Esophagus muscularis mucosa (tissue), 4 donors: ENCODE results near the gene TRIM56. TPM values are rescaled to one million over a fixed set of nuclear protein-coding genes. Genes with fewer than 3 reads are reported as not detected.
"Not testable (repeated sequence)": the region's sequence is repeated elsewhere in the genome, so short reads cannot be mapped to it uniquely, and the experiment has no call there.

Source experiments
- DNase-seq: peaks from one replicate; pipeline ENCODE4 v3.0.0-alpha.2; 2017; ENCODE audit errors: extremely low spot score
- H3K27ac ChIP-seq, 4 donors: fragments of 200-600 bp; sonication (generic); replicated peaks in 1 of 4; 1 replicate in 3 of 4; 2 replicates in 1 of 4; pipeline ENCODE4 v1.5.1; 2016 to 2019; ENCODE audit warnings: mild to moderate bottlenecking in 1 of 4
- H3K27me3 ChIP-seq, 4 donors: fragments of 200-600 bp; sonication (generic); one replicate each; pipeline versions ENCODE4 v1.5.1 to v1.6.0; 2016 to 2019
- H3K36me3 ChIP-seq, 4 donors: fragments of 200-600 bp; sonication (generic); one replicate each; pipeline ENCODE4 v1.5.1; 2016 to 2019
- H3K4me1 ChIP-seq, 4 donors: fragments of 200-600 bp; sonication (generic); one replicate each; pipeline ENCODE4 v1.5.1; 2016 to 2019
- H3K4me3 ChIP-seq, 4 donors: fragments of 200-600 bp; sonication (generic); 1 replicate in 2 of 4; 2 replicates in 2 of 4; pipeline ENCODE4 v1.5.1; 2016 to 2019; ENCODE audit warnings: mild to moderate bottlenecking in 4 of 4, moderate library complexity in 1 of 4
- H3K9me3 ChIP-seq, 4 donors: fragments of 200-600 bp; sonication (generic); 1 replicate in 3 of 4; 2 replicates in 1 of 4; pipeline ENCODE4 v1.5.1; 2016 to 2019
- EP300 ChIP-seq: sonication (generic); formaldehyde crosslinking; IDR thresholded peaks from one replicate; pipeline ENCODE4 v1.6.1; 2017; ENCODE audit warnings: antibody characterized with exemption
- POLR2A ChIP-seq: fragments of 450-650 bp; IDR thresholded peaks from one replicate; pipeline ENCODE4 v1.6.1; 2017; ENCODE audit warnings: antibody characterized with exemption, moderate library complexity, mild to moderate bottlenecking, low read depth
- POLR2AphosphoS5 ChIP-seq, 2 donors: sonication (generic); formaldehyde crosslinking; IDR thresholded peaks; one replicate each; pipeline ENCODE4 v1.6.1; 2017; ENCODE audit warnings: antibody characterized with exemption in 2 of 2
- WGBS: methylation state at CpG from one replicate; pipeline ENCODE4 v1.1.5; 2018; 5-methylcytosine and 5-hydroxymethylcytosine counted together
- intact Hi-C: fragments of 100-400 bp; cut with DNase I; formaldehyde crosslinking; loops from one replicate; pipeline ENCODE4 v1.15.1; 2023
- total RNA-seq, 4 donors: library from RNA; depleted of rRNA; stranded (reverse); fragments of >200 nt; gene quantifications; one replicate each; pipeline versions ENCODE4 v1.1.0 to v1.2.1, GENCODE V29; 2016
- TF ChIP-seq, protein P1 (sequence below), 3 experiments: fragments of 200-600 bp in 2 of 3; fragments of 450-650 bp in 1 of 3; sonication (generic) in 2 of 3; IDR thresholded peaks; one replicate each; pipeline ENCODE4 v1.5.1; 2017 to 2019; ENCODE audit warnings: antibody characterized with exemption in 3 of 3, mild to moderate bottlenecking in 2 of 3, moderate library complexity in 1 of 3

TRIM56 gene, protein sequence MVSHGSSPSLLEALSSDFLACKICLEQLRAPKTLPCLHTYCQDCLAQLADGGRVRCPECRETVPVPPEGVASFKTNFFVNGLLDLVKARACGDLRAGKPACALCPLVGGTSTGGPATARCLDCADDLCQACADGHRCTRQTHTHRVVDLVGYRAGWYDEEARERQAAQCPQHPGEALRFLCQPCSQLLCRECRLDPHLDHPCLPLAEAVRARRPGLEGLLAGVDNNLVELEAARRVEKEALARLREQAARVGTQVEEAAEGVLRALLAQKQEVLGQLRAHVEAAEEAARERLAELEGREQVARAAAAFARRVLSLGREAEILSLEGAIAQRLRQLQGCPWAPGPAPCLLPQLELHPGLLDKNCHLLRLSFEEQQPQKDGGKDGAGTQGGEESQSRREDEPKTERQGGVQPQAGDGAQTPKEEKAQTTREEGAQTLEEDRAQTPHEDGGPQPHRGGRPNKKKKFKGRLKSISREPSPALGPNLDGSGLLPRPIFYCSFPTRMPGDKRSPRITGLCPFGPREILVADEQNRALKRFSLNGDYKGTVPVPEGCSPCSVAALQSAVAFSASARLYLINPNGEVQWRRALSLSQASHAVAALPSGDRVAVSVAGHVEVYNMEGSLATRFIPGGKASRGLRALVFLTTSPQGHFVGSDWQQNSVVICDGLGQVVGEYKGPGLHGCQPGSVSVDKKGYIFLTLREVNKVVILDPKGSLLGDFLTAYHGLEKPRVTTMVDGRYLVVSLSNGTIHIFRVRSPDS
- 10 to 100 TPM; 16.2 to 25.1 (median 22.9) TPM for total RNA-seq

GRCh38 chr7:101085162-101085964, at the start of gene TRIM56:
TRIM56 (plus strand) TSS chr7:101085481; CDS start chr7:101087313, 1,832 bp downstream.
- H3K27ac ChIP-seq, result peak within 1 kb of the TSS; percentile 86 to 96 (median 93)
- intact Hi-C loops, result no loop called here
- peak within 1 kb of the TSS; percentile 63 to 93 (median 82) for H3K4me3 ChIP-seq
- H3K27me3 ChIP-seq, result no peaks in the 10 kb centered on the region
- peak; percentile 97 for DNase-seq
- H3K36me3 ChIP-seq, result peaks cover 28 to 35% (median 31%) of the 10 kb centered on the region in 4 donors
- TF ChIP-seq EP300, result no peak
- peak; percentile 64 to 88 for TF ChIP-seq POLR2AphosphoS5 (IDR thresholded peaks at IDR 0.05)
- no peaks in the 10 kb centered on the region for H3K9me3 ChIP-seq
- peaks cover 28 to 54% (median 49%) of the 10 kb centered on the region in 4 donors for H3K4me1 ChIP-seq
- 3% methylated on average over 16 of the region's 26 CpGs for WGBS

- intact Hi-C loops, result no loop called here
- 63% methylated on average over 4 of the region's 4 CpGs for WGBS
- DNase-seq, result no peak
These were observed 49.3 kb upstream of the TRIM56 start for GRCh38 chr7:101035941-101036340.

DNA sequence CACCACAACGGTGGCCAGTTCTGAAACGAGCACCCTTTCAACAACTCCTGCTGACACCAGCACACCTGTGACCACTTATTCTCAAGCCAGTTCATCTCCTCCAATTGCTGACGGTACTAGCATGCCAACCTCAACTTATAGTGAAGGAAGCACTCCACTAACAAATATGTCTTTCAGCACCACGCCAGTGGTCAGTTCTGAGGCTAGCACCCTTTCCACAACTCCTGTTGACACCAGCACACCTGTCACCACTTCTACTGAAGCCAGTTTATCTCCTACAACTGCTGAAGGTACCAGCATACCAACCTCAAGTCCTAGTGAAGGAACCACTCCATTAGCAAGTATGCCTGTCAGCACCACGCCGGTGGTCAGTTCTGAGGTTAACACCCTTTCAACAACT, 44.0 kb upstream of the TRIM56 start:
- DNase-seq, H3K4me3 ChIP-seq, H3K4me1 ChIP-seq, H3K36me3 ChIP-seq, H3K27ac ChIP-seq, intact Hi-C loops: not testable (repeated sequence)
- Histone ChIP-seq H3K9me3 (peaks cover 0 to 23% (median 9%) of the 10 kb centered on the region in 4 donors), H3K27me3 (peaks cover 0 to 63% (median 0%) of the 10 kb centered on the region in 4 donors)
- 77% methylated on average over 6 of the region's 6 CpGs for WGBS

More at GRCh38 chr7:101035941-101036340, 49.3 kb upstream of the TRIM56 start:
- Histone ChIP-seq H3K27ac (no peak overlapping the region), H3K27me3 (peaks cover 0 to 20% (median 0%) of the 10 kb centered on the region in 4 donors), H3K9me3 (no peaks in the 10 kb centered on the region), H3K4me3 (no peak overlapping the region), H3K4me1 (no peaks in the 10 kb centered on the region), H3K36me3 (no peaks in the 10 kb centered on the region)
- TF ChIP-seq POLR2AphosphoS5 (IDR thresholded peaks at IDR 0.05), result no peak
- TF ChIP-seq, protein P1, sequence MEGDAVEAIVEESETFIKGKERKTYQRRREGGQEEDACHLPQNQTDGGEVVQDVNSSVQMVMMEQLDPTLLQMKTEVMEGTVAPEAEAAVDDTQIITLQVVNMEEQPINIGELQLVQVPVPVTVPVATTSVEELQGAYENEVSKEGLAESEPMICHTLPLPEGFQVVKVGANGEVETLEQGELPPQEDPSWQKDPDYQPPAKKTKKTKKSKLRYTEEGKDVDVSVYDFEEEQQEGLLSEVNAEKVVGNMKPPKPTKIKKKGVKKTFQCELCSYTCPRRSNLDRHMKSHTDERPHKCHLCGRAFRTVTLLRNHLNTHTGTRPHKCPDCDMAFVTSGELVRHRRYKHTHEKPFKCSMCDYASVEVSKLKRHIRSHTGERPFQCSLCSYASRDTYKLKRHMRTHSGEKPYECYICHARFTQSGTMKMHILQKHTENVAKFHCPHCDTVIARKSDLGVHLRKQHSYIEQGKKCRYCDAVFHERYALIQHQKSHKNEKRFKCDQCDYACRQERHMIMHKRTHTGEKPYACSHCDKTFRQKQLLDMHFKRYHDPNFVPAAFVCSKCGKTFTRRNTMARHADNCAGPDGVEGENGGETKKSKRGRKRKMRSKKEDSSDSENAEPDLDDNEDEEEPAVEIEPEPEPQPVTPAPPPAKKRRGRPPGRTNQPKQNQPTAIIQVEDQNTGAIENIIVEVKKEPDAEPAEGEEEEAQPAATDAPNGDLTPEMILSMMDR (IDR thresholded peaks at IDR 0.05), result no peak
- no peak for TF ChIP-seq POLR2A
- no peak for TF ChIP-seq EP300

GRCh38 chr7:101058355-101058754, 26.9 kb upstream of the TRIM56 start:
- DNase-seq, result no peak
- 16% methylated on average over 9 of the region's 9 CpGs for WGBS
- no peaks in the 10 kb centered on the region for H3K9me3 ChIP-seq
- H3K27me3 ChIP-seq, result peaks cover 0 to 71% (median 0%) of the 10 kb centered on the region in 4 donors
- no peak for TF ChIP-seq POLR2AphosphoS5 (IDR thresholded peaks at IDR 0.05)
- TF ChIP-seq, protein P1 (IDR thresholded peaks at IDR 0.05), result peak in 1 of 3 experiments; percentile 17
- H3K27ac ChIP-seq, result no peak overlapping the region
- intact Hi-C loops, result loop anchor here (2.0 to 5.0 kb wide), 2 partner anchors 91 to 164 kb away; partner anchors contain the start of genes ACHE and MUC12
- H3K4me1 ChIP-seq, result peaks cover 0 to 4% (median 0%) of the 10 kb centered on the region in 4 donors
- no peak overlapping the region for H3K4me3 ChIP-seq
- no peaks in the 10 kb centered on the region for H3K36me3 ChIP-seq

GRCh38 chr7:101059620-101059942, 25.7 kb upstream of the TRIM56 start:
- Histone ChIP-seq H3K4me1 (peaks cover 0 to 4% (median 0%) of the 10 kb centered on the region in 4 donors), H3K9me3 (no peaks in the 10 kb centered on the region), H3K4me3 (no peak overlapping the region), H3K36me3 (no peaks in the 10 kb centered on the region), H3K27ac (no peak overlapping the region), H3K27me3 (peaks cover 0 to 74% (median 3%) of the 10 kb centered on the region in 4 donors)
- TF ChIP-seq EP300, result no peak
- no peak for TF ChIP-seq POLR2A
- TF ChIP-seq POLR2AphosphoS5 (IDR thresholded peaks at IDR 0.05), result no peak
- TF ChIP-seq, protein P1 (IDR thresholded peaks at IDR 0.05), result no peak
- intact Hi-C loops, result loop anchor here (2.0 to 5.0 kb wide), 2 partner anchors 92 to 165 kb away; partner anchors contain the start of genes ACHE and MUC12
- WGBS, result 27% methylated on average over 9 of the region's 9 CpGs
- no peak for DNase-seq
